C4-2B (cell line): Measurements from ENCODE around the gene BEAN1.

Experiments
- ZFX ChIP-seq: fragments of 450-650 bp; IDR thresholded peaks from 2 replicates; pipeline ENCODE4 v1.6.1; 2017
- TF ChIP-seq, protein P1 (sequence below): fragments of 450-650 bp; conservative IDR thresholded peaks from 2 replicates; pipeline ENCODE4 v1.5.1; 2017; ENCODE audit warnings: mild to moderate bottlenecking

DNA sequence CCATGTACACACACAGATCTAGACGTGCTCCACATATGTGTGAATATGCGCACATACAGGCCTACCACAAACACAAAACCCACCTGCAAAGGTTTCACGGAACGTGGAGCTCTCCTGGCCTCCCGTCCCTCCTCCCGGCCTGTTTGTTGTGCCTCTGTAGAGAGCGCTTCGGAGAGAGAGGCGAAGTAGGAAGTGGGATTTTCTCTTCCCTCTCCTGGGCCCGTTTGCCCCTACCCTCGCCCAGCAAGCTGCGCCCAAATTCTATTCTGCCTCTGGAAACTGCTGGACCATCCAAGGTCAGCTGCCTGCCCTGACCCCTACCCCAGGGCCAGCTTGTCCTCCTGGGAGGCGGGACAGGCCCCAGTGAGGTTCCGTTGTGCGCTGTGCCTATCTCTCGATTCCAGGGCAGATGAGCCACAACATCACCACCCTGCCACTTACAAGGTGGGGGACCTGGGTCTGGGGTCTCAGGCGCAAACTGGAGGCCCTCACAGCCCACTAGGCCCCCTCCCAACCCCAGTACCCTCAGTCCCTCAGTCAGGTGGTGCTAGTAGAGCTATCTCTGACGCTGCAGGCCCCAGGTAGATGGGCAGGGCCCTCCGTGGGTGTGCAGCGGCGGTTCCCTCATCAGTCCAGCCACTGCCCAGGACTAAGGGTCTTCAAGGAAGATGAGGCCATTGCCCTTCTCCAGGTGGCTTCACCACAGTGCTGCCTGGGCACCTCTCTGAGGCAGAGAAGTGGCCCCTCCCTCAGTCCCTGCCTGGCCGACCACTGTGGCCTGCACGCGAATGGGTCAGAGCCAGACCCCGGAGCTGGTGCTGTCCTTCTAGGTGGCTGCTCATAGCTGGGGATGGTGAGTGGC is 54.2 kb downstream of the BEAN1 start:
- TF ChIP-seq, protein P1, sequence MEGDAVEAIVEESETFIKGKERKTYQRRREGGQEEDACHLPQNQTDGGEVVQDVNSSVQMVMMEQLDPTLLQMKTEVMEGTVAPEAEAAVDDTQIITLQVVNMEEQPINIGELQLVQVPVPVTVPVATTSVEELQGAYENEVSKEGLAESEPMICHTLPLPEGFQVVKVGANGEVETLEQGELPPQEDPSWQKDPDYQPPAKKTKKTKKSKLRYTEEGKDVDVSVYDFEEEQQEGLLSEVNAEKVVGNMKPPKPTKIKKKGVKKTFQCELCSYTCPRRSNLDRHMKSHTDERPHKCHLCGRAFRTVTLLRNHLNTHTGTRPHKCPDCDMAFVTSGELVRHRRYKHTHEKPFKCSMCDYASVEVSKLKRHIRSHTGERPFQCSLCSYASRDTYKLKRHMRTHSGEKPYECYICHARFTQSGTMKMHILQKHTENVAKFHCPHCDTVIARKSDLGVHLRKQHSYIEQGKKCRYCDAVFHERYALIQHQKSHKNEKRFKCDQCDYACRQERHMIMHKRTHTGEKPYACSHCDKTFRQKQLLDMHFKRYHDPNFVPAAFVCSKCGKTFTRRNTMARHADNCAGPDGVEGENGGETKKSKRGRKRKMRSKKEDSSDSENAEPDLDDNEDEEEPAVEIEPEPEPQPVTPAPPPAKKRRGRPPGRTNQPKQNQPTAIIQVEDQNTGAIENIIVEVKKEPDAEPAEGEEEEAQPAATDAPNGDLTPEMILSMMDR: no peak
- no peak for TF ChIP-seq ZFX
